ENCODE measurements around the gene PSPN.

PSPN gene

GRCh38 chr19:6325614-6326013 is 50.1 kb downstream of the PSPN start:
- DNase-seq (ENCODE audit: low spot score): no peak
